Epidermal melanocyte (primary cell): ENCODE data around the gene CD99L2.
"Not testable (repeated sequence)": the region's sequence is repeated elsewhere in the genome, so short reads cannot be mapped to it uniquely, and the experiment has no call there.

Experiments used
- DNase-seq: peaks from one replicate; pipeline ENCODE4 v3.0.0; 2011; ENCODE audit warnings: low spot score; ENCODE audit not compliant: insufficient read length

The CD99L2 gene

DNA sequence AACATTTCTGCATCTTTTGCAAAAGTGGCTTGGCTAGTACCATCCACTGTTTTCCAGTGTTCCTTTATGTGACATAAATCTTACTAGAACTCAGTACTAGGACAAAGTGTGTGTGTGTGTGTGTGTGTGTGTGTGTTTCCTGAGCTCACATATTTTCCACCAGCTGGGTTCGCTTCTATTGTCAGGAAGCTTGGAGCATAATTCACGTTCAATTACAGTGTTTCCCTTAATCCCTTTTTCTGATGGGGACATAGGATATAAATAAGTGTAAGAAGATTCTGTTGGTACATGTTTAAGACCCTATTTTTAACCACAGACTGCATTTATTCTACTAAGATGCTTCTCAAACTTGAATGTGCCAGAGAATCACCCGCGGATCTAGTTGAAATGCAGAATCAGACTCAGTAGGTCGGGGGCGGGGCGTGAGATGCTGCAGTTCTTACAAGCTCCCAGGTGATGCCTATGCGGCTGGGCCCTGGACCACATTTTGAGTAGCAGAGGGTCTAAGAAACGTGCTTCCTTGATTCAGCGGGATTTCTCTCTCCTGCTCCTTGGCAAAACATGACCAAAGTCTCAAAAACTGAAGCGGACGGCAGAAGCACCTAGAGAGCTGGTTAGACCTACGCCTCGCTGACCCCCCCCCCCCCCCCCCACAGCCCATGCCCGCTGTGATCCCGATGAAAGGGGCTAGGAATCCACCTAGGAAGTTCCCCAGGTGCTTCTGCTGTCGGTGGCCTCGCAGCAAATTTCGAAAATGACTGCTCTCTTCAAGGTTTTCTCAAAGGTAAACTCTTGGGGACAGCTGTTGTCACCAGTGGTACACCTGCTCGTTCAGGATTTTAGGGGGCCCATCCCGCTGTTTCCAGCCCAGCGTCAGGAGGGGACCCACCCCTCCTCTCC is 797 bp downstream of the CD99L2 start:
- no peak for DNase-seq

DNA sequence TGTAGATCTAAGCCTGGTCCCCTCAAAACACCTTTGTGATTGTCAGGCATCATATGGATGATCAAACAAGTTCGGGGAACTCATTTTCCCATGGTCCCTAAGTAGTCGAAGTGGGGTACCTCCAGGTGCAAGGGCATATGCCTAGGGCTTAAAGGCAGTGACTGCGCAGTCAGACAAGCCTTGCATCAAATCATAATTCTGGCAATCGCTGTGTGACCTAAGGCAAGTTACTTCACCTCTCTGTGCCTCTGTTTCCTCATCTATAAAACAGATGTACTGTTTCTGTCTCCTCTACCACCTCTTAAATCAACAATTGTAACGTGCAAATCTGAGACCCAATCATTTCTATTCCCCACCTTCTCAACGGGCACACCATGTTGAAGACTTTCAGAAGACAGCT is 1.8 kb downstream of the CD99L2 start:
- DNase-seq: no peak

DNA sequence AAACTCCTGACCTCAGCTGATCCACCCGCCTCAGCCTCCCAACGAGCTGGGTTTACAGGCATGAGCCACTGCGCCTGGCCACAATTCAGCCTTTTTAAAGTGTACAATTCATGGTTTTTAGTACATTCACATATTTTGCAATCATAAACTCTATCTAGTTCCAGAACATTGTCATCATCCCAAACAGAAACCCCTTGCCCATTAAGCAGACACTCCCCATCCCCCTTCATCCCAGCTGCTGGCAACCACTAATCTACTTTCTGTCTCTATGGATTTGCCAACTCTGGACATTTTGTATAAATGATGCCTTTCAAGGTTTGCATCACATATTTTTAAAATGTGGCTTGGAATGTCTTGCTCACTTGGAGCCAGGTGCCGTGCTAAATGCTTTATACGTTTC is 4.5 kb downstream of the CD99L2 start:
- no peak for DNase-seq

DNA sequence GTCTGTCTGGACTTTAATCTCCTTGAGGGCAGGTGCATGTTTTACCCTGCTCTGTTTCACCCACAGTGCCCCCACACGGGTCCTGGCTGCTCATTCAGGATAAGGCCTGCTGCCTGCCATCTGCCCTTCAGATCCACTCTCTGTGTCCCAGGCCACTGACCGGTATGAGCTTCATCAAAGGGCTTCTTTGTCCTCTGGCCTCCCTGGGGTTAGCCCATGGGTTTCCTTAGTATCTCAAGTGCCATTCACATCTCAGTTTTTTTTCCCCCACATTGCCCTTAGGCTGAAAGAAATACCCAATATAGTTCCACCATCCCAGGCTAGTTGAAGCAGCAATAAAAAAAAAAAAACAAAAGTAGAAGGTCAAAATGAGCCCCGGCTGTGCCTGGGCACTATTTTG is 9.3 kb downstream of the CD99L2 start:
- no peak for DNase-seq

DNA sequence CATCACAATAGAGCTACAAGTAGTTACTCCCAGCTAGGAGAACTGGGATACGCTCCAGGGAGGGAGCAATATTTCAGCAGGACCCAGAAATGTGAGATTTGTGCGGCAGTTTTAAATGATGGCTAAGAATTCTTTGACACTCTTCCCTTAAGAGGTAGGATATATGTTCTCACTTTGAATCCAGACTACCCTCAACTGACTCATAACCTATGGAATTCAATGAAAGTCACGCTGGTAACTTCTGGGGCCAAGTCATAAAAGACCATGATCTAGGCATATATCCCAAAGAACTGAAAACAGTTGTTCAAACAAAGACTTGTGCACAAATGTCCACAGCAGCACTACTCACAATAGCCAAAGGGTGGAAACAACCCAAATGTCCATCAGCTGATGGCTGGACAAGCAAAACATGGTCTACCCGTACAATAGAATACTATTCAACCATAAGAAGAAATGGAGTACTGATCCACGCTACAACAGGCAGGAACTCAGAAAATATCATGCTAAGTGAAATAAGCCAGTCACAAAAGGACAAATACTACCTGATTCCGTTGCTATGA is 10.5 kb downstream of the CD99L2 start:
- DNase-seq: no peak

DNA sequence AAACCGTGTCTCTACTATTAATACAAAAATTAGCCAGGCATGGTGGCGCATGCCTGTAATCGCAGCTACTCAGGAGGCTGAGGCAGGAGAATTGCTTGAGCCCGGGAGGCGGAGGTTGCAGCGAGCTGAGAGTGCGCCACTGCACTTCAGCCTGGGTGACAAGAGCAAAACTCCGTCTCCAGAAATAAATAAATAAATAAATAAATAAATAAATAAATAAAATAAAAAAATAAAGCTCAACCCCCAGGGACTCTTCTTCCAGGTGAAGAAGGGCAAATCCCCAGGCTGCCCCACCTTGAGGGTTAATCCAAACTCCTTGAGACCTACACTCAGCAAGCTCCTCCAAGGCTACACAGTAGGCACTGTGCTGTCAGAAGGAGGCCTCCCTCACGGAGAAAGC is 11.2 kb downstream of the CD99L2 start:
- DNase-seq: not testable (repeated sequence)

DNA sequence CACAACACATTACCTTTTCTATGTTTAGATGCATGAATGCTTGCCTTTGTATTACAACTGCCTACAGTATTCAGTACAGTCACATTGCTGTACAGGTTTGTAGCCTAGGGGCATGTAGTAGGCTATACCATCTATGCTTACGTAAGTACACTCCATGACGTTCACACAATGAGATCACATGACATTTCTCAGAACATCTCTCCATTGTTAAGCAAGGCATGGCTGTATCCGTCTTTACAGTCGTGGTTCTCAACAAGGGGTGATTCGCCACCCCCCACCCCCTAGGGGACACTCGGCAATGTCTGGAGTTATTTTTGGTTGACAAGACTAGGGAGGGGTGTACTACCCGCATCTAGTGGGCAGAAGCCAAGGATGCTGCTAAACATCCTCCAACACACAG is 12.1 kb downstream of the CD99L2 start:
- DNase-seq: no peak

DNA sequence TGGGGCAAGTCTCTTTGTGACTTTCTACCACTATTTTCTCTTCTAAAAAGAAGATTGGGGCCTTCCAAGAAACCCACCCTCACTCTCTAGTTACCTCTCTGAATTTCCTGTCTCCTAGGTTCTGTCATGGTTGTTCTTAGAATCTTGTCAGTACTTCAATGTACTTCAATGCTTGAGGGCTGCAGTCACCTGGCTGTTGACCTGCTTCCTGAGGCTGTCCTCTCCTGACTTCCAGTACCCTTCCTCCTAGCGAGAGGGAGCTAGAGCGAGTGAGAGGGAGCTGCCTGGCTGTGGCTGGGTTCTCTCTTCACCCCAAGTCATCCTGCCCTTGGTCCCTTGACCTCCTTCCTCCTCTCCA is 17.7 kb downstream of the CD99L2 start:
- DNase-seq: no peak

DNA sequence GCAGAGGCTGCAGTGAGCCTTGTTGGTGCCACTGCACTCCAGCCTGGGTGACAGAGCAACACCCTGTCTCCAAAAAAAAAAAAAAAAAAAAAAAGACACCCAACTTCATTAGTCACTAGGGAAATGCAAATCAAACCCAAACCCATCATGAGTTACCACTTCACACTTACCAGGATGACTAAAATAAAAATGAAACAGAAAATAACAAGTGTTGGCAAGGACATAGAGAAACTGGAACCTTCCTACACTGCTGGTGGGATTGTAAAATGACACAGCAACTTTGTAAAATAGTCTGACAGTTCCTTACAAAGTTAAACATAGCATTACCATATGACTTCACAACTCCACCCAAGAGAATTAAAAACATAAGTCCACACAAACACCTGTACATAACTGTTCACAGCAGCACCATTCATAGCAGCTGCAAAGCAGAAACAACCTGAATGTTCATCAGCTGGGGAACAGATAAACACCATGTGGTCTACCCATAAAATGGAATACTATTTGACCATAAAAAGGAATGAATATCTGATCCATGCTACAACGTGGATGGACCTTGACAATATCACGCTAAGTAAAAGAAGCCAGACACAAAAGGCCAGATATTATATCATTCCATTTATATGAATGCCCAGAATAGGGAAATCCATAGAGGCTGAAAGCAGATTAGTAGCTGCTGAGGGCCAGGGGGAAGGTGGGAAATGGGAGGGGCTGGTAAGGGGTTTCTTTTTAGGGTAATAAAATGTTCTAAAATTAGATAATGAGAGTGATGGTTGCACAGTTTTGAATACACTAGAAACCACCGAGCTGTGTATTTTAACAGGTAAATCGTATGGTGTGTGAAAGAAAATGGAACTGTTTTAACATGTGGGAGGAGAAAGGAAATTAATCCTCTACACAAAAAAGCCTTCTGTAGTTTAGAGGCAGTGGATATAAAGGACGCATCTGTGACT is 18.3 kb downstream of the CD99L2 start:
- no peak for DNase-seq

DNA sequence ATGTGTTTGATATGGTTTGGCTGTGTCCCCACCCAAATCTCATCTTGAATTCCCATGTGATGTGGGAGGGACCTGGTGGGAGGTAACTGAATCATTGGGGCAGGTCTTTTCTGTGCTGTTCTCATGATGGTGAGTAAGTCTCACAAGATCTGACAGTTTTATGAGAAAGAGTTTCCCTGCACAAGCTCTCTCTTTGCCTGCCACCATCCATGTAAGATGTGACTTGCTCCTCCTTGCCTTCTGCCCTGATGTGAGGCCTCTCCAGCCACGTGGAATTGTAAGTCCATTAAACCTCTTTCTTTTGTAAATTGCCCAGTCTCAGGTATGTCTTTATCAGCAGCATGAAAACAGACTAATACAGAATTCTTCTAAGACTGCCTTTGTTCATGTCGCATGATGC is 22.8 kb downstream of the CD99L2 start:
- DNase-seq: not testable (repeated sequence)

DNA sequence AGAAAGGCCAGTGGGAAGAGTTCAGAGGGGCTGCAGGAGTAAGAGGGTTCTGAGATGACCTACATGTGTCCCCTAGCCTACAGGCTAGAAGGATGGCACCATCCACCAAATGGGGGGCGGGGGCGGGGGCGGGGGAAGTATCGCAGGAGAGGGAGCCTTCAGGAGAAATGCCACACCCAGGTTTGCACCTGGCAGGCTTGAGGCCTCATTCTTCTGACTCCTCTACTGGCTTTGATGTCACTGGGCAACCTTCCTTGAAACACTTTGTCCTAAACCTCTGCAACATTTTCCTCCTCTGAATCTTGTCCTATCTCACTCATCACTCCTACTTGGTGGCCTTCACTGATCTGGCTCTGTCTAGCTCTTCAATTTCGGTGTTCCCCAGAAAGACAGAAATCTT is 24.0 kb downstream of the CD99L2 start:
- DNase-seq: no peak

DNA sequence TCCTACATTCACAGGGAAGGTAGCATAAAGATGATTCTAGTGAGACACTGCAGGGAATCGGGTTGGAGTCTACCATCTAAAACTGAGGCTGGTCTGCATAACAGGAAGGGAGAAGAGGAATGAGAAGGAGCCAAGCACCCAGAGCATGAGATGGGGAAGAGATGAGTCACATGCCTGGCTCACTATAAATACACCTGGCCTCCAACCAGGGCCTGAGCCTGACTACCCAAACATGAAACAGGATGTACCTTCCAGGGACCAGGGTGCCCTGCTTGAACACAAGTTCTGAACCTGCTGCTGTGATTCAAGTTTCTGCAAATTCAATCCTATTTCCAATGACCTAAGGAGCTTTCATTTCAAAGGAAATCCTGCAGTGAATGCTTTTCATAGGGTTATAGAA is 24.9 kb downstream of the CD99L2 start:
- DNase-seq: no peak

DNA sequence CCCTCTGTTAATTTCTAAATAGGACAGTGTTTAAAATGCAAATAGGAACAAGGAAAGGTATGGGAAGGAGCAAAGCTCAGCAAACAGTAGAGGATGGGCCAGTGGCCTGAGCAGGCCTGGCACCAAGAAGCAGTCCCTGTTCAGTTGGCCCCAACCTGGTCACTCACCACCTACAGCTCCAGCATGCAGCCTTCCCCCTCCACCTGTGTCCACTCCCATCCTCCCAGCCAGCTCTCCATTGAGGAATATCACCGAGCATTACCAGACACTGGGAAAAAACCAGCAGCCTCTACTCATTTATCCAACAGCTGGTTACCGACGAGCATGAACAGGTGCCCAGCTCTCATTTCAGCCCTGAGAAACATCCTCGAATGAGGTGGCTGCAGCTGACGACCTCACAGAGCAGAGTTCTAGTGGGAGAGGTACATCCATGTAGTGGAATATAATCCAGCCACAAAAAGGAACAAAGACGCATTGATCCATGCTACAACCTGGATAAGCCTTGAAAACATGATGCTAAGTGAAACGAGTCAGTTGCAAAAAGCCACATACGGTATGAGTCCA is 25.6 kb downstream of the CD99L2 start:
- DNase-seq: no peak

DNA sequence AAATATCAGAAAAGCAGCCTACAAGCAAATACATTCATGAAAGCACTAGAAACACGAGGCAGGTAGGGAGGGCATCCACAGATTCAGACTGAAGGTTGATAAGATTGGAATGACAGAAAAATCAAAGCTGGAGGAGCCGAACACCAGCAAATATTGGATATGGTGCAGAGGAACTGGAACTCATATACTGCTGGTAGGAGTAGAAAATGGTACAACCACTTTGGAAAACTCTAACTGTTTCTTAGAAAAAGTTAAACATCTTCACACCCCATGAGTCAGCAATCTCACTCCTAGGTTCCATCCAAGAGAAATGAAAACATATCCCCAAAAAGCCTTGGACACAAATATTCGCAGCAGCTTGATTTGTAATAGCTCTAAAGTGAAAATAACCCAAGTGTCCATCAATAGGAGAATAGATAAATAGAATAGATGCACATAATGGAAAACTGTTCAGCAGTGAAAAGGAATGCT is 27.1 kb downstream of the CD99L2 start:
- no peak for DNase-seq

DNA sequence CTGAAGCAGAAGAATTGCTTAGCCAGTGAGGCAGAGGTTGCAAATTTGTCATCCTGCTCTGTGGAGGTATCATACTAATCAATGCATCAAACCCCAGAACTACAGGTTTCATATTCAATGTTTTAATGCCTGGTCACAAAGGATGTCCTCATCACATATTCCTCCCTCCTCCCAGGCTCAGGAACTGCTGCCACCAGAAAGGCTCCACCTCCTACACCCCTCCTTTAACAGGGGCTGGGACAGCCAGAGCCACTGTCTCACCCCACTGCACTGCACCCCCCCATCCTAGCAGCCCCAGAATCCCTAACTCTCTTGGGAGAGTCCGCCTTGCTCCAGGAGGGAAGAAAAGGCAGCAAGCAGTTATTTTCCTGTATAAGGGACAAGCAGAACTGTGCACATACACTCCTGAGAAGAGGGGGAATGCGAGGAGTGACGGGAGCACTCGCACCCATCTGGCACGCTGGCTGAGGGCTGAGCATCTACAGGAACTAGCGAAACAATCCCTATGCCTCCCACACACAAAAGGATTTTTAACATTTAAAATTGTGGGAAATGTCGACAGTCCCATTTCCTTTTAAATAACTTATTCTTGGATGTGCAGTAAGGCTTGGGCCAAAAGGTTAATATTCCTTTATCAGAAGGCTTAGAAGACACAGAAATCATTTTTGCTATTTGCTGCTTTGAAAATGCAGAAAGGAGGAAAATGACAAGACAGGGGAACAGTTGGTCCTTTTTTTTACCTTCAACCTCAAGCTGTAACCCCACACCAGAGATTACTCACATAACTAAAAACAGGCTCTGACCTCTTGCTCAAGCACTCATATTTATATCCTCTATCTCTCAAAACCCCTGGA is 27.8 kb downstream of the CD99L2 start:
- no peak for DNase-seq

DNA sequence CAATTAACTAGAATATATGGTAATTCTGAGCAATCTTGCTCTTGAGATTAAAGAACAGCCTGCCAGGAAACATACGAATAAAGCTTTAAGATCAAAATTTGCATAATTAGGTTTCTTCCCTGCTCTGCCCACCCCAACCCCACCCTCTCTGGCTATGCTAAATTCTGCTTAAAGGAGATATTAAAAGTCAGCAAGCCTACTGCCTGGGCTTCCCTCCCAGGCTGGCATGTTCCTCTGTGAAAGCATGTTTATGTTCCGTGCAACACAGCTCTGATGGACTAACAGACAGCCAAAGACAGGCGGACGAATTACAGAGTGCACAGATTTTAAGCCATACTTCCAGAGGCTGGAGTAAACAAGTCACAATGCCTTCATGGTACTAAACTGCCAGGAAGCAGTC is 28.4 kb downstream of the CD99L2 start:
- no peak for DNase-seq

DNA sequence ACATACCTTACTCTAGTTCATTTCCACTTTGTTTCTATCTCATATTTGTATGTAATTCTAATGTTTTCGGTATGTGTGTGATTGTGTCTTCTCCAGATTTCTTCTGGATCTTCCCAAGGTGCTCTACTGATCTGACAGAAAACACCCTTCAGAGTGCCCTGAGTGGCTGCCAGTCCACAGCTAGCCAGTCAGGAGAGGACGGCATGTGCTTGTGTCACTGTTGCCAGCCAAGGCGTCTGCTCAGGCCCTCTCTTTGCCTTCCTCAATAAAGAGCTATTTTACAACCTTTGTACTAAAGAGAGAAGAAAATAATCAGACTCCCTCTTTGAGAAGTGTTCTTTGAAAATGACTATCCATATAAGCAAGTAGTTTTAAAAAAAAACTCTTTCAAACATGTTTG is 29.0 kb downstream of the CD99L2 start:
- no peak for DNase-seq

DNA sequence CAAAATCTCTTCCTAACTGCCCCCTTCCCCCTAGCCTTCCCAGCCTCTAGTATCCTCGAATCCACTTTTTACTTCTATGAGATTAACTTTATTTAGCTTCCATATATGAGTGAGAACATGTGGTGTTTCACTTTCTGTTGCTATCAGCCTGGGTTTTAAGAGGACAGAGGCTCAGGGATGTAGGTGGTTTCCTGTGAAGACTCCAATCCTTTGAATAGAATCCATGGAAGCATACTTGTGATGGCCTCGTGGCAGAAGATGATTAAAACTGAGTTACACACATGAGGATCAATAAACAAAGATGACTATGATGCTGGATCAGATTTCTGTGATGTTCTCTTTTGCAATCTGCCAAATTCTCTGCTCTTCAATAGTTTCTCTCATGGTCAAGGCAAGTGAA is 29.8 kb downstream of the CD99L2 start:
- no peak for DNase-seq

DNA sequence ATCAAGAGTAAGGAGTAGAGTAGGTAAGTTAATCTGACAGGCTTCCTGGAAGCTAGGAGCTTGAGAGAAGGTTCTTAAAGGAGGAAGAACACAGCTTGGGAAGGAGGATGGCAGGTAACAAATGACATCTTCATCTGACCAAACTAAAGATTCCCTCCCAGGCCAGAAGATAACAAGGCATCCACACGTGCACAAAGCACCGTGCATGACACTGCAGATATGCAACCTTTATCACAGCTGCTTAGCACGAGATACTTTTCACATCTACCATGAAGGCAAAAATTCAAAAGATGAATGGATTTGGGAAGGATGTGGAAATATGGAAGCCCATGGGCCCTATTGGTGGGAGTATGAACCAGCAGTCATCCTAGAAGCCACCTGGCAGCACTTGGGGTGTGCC is 34.3 kb downstream of the CD99L2 start:
- DNase-seq: no peak

DNA sequence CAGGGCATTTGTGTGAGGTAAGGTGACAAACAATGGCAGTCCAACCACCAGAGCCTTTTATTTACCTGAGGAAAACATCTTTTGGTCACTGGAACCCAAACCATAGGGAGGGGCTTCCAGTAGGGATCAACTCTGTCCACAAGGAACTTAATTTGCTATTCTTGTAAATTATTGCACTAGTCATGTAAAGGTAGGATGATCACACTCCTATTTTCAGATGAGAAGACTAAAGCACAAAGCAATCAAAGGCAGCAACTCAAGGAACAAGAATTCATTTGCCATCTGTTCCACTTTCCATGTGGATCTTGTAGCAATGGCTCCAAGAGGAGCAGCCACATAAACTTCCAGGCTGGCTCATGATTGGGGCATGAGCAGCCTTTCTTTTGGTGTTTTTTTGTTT is 35.3 kb downstream of the CD99L2 start:
- no peak for DNase-seq

DNA sequence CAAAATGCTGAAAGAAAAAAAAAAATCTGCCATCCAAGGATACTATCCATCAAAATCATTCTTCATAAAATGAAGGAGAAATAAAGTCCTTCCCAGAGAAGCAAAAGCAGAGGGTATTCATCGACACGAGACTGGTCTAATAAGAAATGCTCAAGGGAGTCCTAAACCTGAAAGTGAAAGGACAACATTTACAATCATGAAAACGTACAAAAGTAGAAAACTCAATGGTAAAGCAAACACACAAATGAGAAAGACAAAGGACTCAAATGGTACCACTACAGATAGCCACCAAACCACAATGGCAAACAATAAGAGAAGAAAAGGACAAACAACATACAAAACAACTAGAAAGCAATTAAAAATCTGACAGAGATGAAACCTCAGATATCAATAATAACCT is 41.0 kb downstream of the CD99L2 start:
- DNase-seq: no peak
